Stimulated activated CD4-positive, alpha-beta T cell treated with anti-CD3 and anti-CD28 coated beads, Interleukin-12 subunit alpha, Interleukin-12 subunit beta, amount 100 ng/mL, for 4 hours (primary cell): ENCODE results near the gene ADSS1.
A peak's percentile ranks its signal among the peaks of the same experiment; 100 is the strongest.

Experiments used
- DNase-seq: peaks from one replicate; pipeline ENCODE4 v3.0.0-alpha.2; 2020

The ADSS1 gene

GRCh38 chr14:104751539-104752422 lies 27.8 kb downstream of the ADSS1 start:
- no peak for DNase-seq

- DNase-seq: no peak
Measured at GRCh38 chr14:104752423-104752734, 28.4 kb downstream of the ADSS1 start.

- peak; percentile 100 for DNase-seq
Measured at GRCh38 chr14:104752735-104753527, 28.9 kb downstream of the ADSS1 start, which contains the start of gene SIVA1. TSS of gene SIVA1 (plus strand) at chr14:104753147. CDS start at chr14:104753202, 55 bp downstream.

GRCh38 chr14:104753528-104754212 lies 29.6 kb downstream of the ADSS1 start:
- DNase-seq: no peak

- no peak for DNase-seq
Measured at GRCh38 chr14:104754213-104754851, 30.3 kb downstream of the ADSS1 start.

- DNase-seq: no peak
Measured at GRCh38 chr14:104755621-104756020, 31.6 kb downstream of the ADSS1 start.

GRCh38 chr14:104756477-104757237 lies 32.6 kb downstream of the ADSS1 start:
- DNase-seq: no peak

- no peak for DNase-seq
Measured at GRCh38 chr14:104757238-104757585, 33.2 kb downstream of the ADSS1 start.

- no peak for DNase-seq
Measured at GRCh38 chr14:104757681-104758392, 33.8 kb downstream of the ADSS1 start.

- DNase-seq: no peak
Measured at GRCh38 chr14:104758981-104759969, 35.2 kb downstream of the ADSS1 start.

- no peak for DNase-seq
Measured at GRCh38 chr14:104765517-104765916, 41.5 kb downstream of the ADSS1 start.

GRCh38 chr14:104766256-104766862 lies 42.3 kb downstream of the ADSS1 start:
- no peak for DNase-seq

- DNase-seq: no peak
Measured at GRCh38 chr14:104766863-104767633, 43.0 kb downstream of the ADSS1 start.

GRCh38 chr14:104767634-104767918 lies 43.5 kb downstream of the ADSS1 start:
- DNase-seq: no peak

- DNase-seq: peak; percentile 93
Measured at GRCh38 chr14:104768437-104769323, 44.7 kb downstream of the ADSS1 start.

- DNase-seq: no peak
Measured at GRCh38 chr14:104769324-104770071, 45.5 kb downstream of the ADSS1 start.

GRCh38 chr14:104770072-104770579 lies 46.1 kb downstream of the ADSS1 start:
- no peak for DNase-seq
